ENCODE data around the gene GNAS-AS1. TPM values are rescaled to one million over a fixed set of nuclear protein-coding genes. Genes with fewer than 3 reads are reported as not detected.

The GNAS-AS1 gene
- total and polyA plus RNA-seq, 10 of the 15 experiments (the other 5 are each of a cell fraction or from before 2014, with no cell fraction given), result 0.06 to 2.7 (median 1.2) TPM

DNA sequence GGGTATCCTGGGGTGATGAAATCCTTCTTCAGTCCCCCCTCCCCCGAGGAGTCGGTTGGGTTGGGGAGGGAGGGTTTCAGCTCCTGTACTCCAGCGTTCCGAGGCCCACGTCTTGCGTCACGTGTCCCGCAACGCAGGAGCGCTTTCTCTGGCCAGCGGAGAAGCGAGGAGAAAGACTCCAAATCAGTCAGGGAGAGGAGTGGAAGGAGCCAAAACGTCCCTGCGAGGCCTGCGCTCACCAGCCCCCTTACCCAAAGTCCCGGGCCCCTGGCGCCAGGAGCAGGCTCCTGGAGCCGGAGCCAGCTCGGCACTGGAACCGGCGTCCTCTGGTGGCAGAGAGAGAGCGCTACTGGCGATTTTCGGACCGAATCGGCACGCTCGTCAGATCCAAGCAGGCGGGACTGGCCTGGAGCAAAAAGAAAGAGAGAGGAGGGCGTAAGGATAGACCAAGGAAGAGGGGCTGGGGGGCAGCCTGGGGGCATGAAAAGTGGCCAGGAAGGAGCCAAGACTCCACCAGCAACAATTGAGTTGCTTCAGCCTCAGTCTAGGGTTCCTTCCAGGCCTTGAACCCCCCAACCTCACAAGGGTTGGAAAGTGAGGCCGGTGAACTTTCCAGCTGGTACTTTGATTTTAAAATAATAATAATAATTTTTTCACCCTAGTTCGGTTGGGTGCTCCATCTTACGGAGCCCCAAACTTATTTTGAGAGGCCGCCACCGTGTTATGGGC lies 2.0 kb upstream of the GNAS-AS1 start, which contains the start of gene GNAS (continued):
- TF ChIP-seq IKZF1 (conservative IDR thresholded peaks at IDR 0.05) (0 out of 2 replicates have a peak, but pooled peaks have one; percentile 19), YBX1 (IDR thresholded peaks at IDR 0.05) (no peak), KDM1A (IDR thresholded peaks at IDR 0.05; ENCODE audit: borderline replicate concordance) (no peak), SMARCA5 (IDR thresholded peaks at IDR 0.05) (no peak), POU2F2 (IDR thresholded peaks at IDR 0.05; ENCODE audit: borderline replicate concordance, low read depth, low read length) (no peak)
- TF ChIP-seq, protein P1, sequence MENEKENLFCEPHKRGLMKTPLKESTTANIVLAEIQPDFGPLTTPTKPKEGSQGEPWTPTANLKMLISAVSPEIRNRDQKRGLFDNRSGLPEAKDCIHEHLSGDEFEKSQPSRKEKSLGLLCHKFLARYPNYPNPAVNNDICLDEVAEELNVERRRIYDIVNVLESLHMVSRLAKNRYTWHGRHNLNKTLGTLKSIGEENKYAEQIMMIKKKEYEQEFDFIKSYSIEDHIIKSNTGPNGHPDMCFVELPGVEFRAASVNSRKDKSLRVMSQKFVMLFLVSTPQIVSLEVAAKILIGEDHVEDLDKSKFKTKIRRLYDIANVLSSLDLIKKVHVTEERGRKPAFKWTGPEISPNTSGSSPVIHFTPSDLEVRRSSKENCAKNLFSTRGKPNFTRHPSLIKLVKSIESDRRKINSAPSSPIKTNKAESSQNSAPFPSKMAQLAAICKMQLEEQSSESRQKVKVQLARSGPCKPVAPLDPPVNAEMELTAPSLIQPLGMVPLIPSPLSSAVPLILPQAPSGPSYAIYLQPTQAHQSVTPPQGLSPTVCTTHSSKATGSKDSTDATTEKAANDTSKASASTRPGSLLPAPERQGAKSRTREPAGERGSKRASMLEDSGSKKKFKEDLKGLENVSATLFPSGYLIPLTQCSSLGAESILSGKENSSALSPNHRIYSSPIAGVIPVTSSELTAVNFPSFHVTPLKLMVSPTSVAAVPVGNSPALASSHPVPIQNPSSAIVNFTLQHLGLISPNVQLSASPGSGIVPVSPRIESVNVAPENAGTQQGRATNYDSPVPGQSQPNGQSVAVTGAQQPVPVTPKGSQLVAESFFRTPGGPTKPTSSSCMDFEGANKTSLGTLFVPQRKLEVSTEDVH (IDR thresholded peaks at IDR 0.05; ENCODE audit: low read depth, partially characterized antibody), result no peak

- Histone ChIP-seq H3K9ac (ENCODE audit: control insufficient read depth, insufficient read depth, low read length) (no peak overlapping the region), H3K4me1 (ENCODE audit: control insufficient read depth, insufficient read depth, low read length) (0 out of 2 replicates have a peak, but pooled peaks cover 3% of the 10 kb centered on the region), H3K79me2 (ENCODE audit: control insufficient read depth, insufficient read depth, low read length) (peaks cover 7% of the 10 kb centered on the region), H3K36me3 (ENCODE audit: control insufficient read depth in 2 of 2, insufficient read depth in 2 of 2, low read length in 1 of 2) (no peaks in the 10 kb centered on the region), H4K20me1 (ENCODE audit: control insufficient read depth, insufficient read depth) (no peaks in the 10 kb centered on the region), H3K27ac (ENCODE audit: control insufficient read depth, insufficient read depth) (no peak overlapping the region), H3K4me2 (ENCODE audit: control insufficient read depth, insufficient read depth) (peak overlapping the region; percentile 86), H3K27me3 (replicated peaks in 1 of 2; ENCODE audit: control insufficient read depth in 2 of 2, insufficient read depth in 2 of 2, low read length in 1 of 2) (peaks cover 0 to 3% of the 10 kb centered on the region in 2 experiments; a peak in 3 of 4 replicates), H3K4me3 (peak overlapping the region; percentile 72; the same call in 1 of the 2 replicates), H2AFZ (ENCODE audit: control insufficient read depth, low read depth, low read length) (peak overlapping the region; percentile 60), H3K9me3 (replicated peaks; ENCODE audit: control insufficient read depth, insufficient read depth, low read length) (no peaks in the 10 kb centered on the region; the same call in 2 of the 3 replicates)
- SMC1A ChIA-PET (ENCODE audit: uncharacterized antibody, unreplicated experiment), result interaction anchor here (0.9 to 1.3 kb wide), 2 partner anchors 18 to 617 kb away, joined by 3 to 4 read pairs; no protein-coding TSS in a partner anchor
- RAD21 ChIA-PET (ENCODE audit: unreplicated experiment), result interaction anchor here (1.2 kb wide), 1 partner anchor 55 kb away, joined by 3 read pairs; no protein-coding TSS in a partner anchor
- TF ChIP-seq, protein P1 (IDR thresholded peaks at IDR 0.05; ENCODE audit: low read depth, partially characterized antibody), result no peak
- no peak for TF ChIP-seq ZBED1 (IDR thresholded peaks at IDR 0.05; ENCODE audit: borderline replicate concordance)
- no peak for TF ChIP-seq NKRF (conservative IDR thresholded peaks at IDR 0.05)
- no peak for TF ChIP-seq ZNF207 (IDR thresholded peaks at IDR 0.05; ENCODE audit: borderline replicate concordance)
- no peak for TF ChIP-seq WRNIP1 (IDR thresholded peaks at IDR 0.05; ENCODE audit: borderline replicate concordance, low read depth, low read length)
- no peak for TF ChIP-seq KAT2A (conservative IDR thresholded peaks at IDR 0.05; ENCODE audit: control insufficient read depth, low read depth, low read length)
- no peak for TF ChIP-seq NFXL1 (IDR thresholded peaks at IDR 0.05; ENCODE audit: borderline replicate concordance)
- TF ChIP-seq KDM1A (IDR thresholded peaks at IDR 0.05; ENCODE audit: borderline replicate concordance), result no peak
- intact Hi-C loops (cut with micrococcal nuclease; ENCODE audit: unreplicated experiment) (loop anchor here (5.0 kb wide), 2 partner anchors 200 to 615 kb away; partner anchors contain the start of gene STX16), in situ Hi-C loops (cut with MboI) (loop anchor here (10.0 kb wide), 1 partner anchor 617 kb away; no protein-coding TSS in a partner anchor)
- no TSS peak for BruUV-seq (replicated peaks)
- no peak for ATAC-seq
- 48% methylated on average over 20 of the region's 23 CpGs for WGBS (ENCODE audit: insufficient coverage, insufficient replicate concordance, low lambda C conversion rate, missing lambda C conversion rate)
- POLR2A ChIA-PET, result interaction anchor here (0.5 kb wide), 1 partner anchor 78 kb away, joined by 5 read pairs; no protein-coding TSS in a partner anchor
- DNase-seq (ENCODE audit: low read depth, low spot score), result no peak
- CTCF ChIA-PET, result interaction anchor here (0.6 to 1.4 kb wide), 4 partner anchors 18 to 617 kb away, joined by 3 read pairs; partner anchors contain the start of gene STX16
- FAIRE-seq, result no peak
Observed at GRCh38 chr20:58851969-58852458, 1.3 kb upstream of the GNAS-AS1 start.
